H1 (cell line): ENCODE data around the gene FEZF1. TPM values are rescaled to one million over a fixed set of nuclear protein-coding genes. Genes with fewer than 3 reads are reported as not detected.

Experiments
- HDAC2 ChIP-seq, 2 experiments: fragments of 300-600 bp in 1 of 2; sonication (generic) in 1 of 2; IDR thresholded peaks; 2 replicates each; pipeline ENCODE4 v1.6.1; 2011 to 2012; ENCODE audit warnings: low read depth in 2 of 2, low read length in 2 of 2, mild to moderate bottlenecking in 2 of 2, moderate library complexity in 2 of 2, borderline replicate concordance in 1 of 2, inconsistent platforms in 1 of 2
- POU5F1 ChIP-seq: IDR thresholded peaks from 2 replicates; pipeline ENCODE4 v1.6.1; 2011; ENCODE audit warnings: low read depth, mild to moderate bottlenecking, low read length, moderate library complexity
- SIX5 ChIP-seq: IDR thresholded peaks from 2 replicates; pipeline ENCODE4 v1.6.1; 2011; ENCODE audit warnings: mild to moderate bottlenecking, low read depth, low read length
- TAF7 ChIP-seq: optimal IDR thresholded peaks from 2 replicates; pipeline ENCODE3; 2011; ENCODE audit warnings: low read depth, mild to moderate bottlenecking, inconsistent platforms, low read length, moderate library complexity, borderline replicate concordance
- polyA plus RNA-seq, 7 experiments: library from polyadenylated mRNA; depleted of rRNA in 3 of 7; stranded (reverse) in 5 of 7; unstranded in 2 of 7; fragments of >200 nt in 5 of 7; fragments of 200-250 nt in 2 of 7; gene quantifications; 1 replicate in 5 of 7; 2 replicates in 1 of 7; 4 replicates in 1 of 7; pipeline versions ENCODE4 v1.2.1 to v1.2.3, GENCODE V29; 2011 to 2013; ENCODE audit warnings: missing spikeins in 2 of 7, mixed read lengths in 2 of 7
- total RNA-seq: library from RNA; stranded (reverse); fragmentation: NEBNext Ultra II Directional; extraction: Animal tissue kit (Norgen Biotek cat#: 25700); gene quantifications from 2 replicates; pipeline ENCODE4 v1.2.1, GENCODE V29; 2021

Gene FEZF1
- total and polyA plus RNA-seq, 2 of the 8 experiments (the other 6 are each of a cell fraction or from before 2014, with no cell fraction given): 10.6 to 15.7 TPM

DNA sequence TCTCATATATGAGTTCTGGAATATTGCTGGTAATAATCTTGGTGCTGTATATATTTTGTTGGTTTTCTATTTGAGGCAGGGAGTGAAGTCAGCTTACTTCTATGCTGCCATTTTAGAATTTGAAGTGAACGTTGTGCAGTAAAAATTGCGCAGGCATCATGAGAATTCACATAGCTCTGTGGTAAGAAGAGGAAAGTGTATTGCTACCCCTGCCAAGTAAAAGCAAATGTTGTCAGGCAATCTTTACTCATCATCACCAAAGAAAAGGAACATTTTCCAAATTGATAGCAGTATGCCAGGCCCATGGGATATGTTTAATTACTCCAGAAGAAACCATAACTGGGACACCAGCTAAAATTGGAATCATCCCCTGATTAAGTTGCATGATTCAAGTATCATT lies 13.4 kb downstream of the FEZF1 start (continued):
- no peak for TF ChIP-seq HDAC2 (IDR thresholded peaks at IDR 0.05; ENCODE audit: borderline replicate concordance in 1 of 2, low read depth in 2 of 2, low read length in 2 of 2)
- TF ChIP-seq SIX5: no peak
- no peak for TF ChIP-seq TAF7
- no peak for TF ChIP-seq POU5F1
